ENCODE data around the gene PRSS8.
"Not testable (repeated sequence)": the region's sequence is repeated elsewhere in the genome, so short reads cannot be mapped to it uniquely, and the experiment has no call there.

Gene PRSS8

DNA sequence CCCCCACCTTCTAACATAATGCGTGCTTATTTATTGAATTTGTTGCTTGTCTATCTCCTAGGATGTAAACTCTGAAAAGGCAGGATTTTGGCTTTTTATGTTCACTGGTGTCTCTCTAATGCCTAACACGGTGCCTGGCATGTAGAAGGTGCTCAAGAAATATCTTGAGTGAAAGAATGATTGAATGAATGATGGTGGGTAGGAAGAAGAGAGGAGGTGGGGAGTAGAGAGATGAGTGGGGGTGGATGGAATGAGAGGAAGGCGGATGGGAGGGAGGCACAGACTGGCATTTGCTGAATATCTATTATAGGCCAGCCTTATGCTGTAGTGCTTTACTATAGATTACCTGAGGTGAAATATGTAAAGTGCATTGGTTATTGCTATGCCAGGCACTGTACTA is 12.0 kb upstream of the PRSS8 start:
- no peak for DNase-seq
- no peak for TF ChIP-seq CTCF (IDR thresholded peaks at IDR 0.05; ENCODE audit: low read depth, low read length)
- Histone ChIP-seq H3K9me3 (no peaks in the 10 kb centered on the region), H3K4me3 (ENCODE audit: low read depth, low read length) (no peak overlapping the region), H3K36me3 (no peaks in the 10 kb centered on the region), H3K4me1 (no peaks in the 10 kb centered on the region), H3K27me3 (peaks cover 4% of the 10 kb centered on the region; the same call in 1 of the 2 replicates)

- DNase-seq: no peak
- Histone ChIP-seq H3K9me3 (no peaks in the 10 kb centered on the region), H3K36me3 (no peaks in the 10 kb centered on the region), H3K4me3 (ENCODE audit: low read depth, low read length) (no peak overlapping the region), H3K4me1 (peaks cover 7% of the 10 kb centered on the region), H3K27me3 (peaks cover 4% of the 10 kb centered on the region; the same call in 1 of the 2 replicates)
- TF ChIP-seq CTCF (IDR thresholded peaks at IDR 0.05; ENCODE audit: low read depth, low read length): no peak
Measured at GRCh38 chr16:31145398-31145990, 10.0 kb upstream of the PRSS8 start.

DNA sequence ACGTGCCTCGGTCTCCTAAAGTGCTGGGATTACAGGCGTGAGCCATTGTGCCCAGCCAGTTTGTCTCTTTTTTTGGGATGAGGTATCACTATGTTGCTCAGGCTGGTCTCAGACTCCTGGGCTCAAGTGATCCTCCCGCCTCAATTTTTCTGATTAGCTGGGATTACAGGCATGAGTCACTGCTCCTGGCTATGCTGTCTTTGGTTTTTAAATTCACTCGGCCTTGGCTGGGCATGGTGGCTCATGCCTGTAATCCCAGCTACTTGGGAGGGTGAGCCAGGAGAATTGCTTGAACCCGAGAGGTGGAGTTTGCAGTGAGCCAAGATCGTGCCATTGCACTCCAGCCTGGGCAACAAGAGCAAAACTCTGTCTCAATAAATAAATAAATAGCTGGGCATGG is 8.9 kb upstream of the PRSS8 start:
- DNase-seq; H3K27me3 ChIP-seq; H3K36me3 ChIP-seq; H3K4me1 ChIP-seq; H3K9me3 ChIP-seq; H3K4me3 ChIP-seq (ENCODE audit: low read depth, low read length): not testable (repeated sequence)

GRCh38 chr16:31143694-31144148 is 8.2 kb upstream of the PRSS8 start:
- H3K27me3 ChIP-seq: peaks cover 4% of the 10 kb centered on the region; the same call in 1 of the 2 replicates
- TF ChIP-seq CTCF (IDR thresholded peaks at IDR 0.05; ENCODE audit: low read depth, low read length): no peak
- H3K4me1 ChIP-seq: peaks cover 15% of the 10 kb centered on the region
- no peak for DNase-seq
- H3K36me3 ChIP-seq: no peaks in the 10 kb centered on the region
- no peaks in the 10 kb centered on the region for H3K9me3 ChIP-seq
- no peak overlapping the region for H3K4me3 ChIP-seq (ENCODE audit: low read depth, low read length)

GRCh38 chr16:31143011-31143693 is 7.6 kb upstream of the PRSS8 start:
- no peak for DNase-seq
- TF ChIP-seq CTCF (IDR thresholded peaks at IDR 0.05; ENCODE audit: low read depth, low read length): no peak

GRCh38 chr16:31142109-31143010 is 6.8 kb upstream of the PRSS8 start:
- TF ChIP-seq CTCF (IDR thresholded peaks at IDR 0.05; ENCODE audit: low read depth, low read length): peak; percentile 88
- Histone ChIP-seq H3K4me3 (ENCODE audit: low read depth, low read length) (peak overlapping the region; percentile 32), H3K36me3 (no peaks in the 10 kb centered on the region), H3K4me1 (peaks cover 17% of the 10 kb centered on the region), H3K27me3 (no peaks in the 10 kb centered on the region), H3K9me3 (no peaks in the 10 kb centered on the region)
- DNase-seq: peak; percentile 99

More at GRCh38 chr16:31143011-31143693, 7.6 kb upstream of the PRSS8 start:
- Histone ChIP-seq H3K36me3 (no peaks in the 10 kb centered on the region), H3K4me3 (ENCODE audit: low read depth, low read length) (no peak overlapping the region), H3K27me3 (no peaks in the 10 kb centered on the region; the same call in 1 of the 2 replicates), H3K4me1 (peaks cover 17% of the 10 kb centered on the region), H3K9me3 (no peaks in the 10 kb centered on the region)
